IMR-90 (cell line): ENCODE data around the gene ZNF423.

Source experiments
- MAFK ChIP-seq: IDR thresholded peaks from 2 replicates; pipeline ENCODE4 v1.6.1; 2012; ENCODE audit warnings: low read depth, low read length, improper control_type of control experiment
- MXI1 ChIP-seq: IDR thresholded peaks from 2 replicates; pipeline ENCODE4 v1.6.1; 2012; ENCODE audit warnings: low read depth, mild to moderate bottlenecking, low read length, moderate library complexity, borderline replicate concordance
- NFE2L2 ChIP-seq: fragments of 150-350 bp; IDR thresholded peaks from 2 replicates; pipeline ENCODE4 v1.6.1; 2016; ENCODE audit warnings: low read depth, mild to moderate bottlenecking, low read length
- POLR2A ChIP-seq: IDR thresholded peaks from 2 replicates; pipeline ENCODE4 v1.6.1; 2012; ENCODE audit warnings: mild to moderate bottlenecking, low read depth, low read length
- TF ChIP-seq, protein P1 (sequence below): conservative IDR thresholded peaks from 2 replicates; pipeline ENCODE4 v1.5.1; 2012; ENCODE audit warnings: mild to moderate bottlenecking, low read depth, low read length, improper control_type of control experiment

DNA sequence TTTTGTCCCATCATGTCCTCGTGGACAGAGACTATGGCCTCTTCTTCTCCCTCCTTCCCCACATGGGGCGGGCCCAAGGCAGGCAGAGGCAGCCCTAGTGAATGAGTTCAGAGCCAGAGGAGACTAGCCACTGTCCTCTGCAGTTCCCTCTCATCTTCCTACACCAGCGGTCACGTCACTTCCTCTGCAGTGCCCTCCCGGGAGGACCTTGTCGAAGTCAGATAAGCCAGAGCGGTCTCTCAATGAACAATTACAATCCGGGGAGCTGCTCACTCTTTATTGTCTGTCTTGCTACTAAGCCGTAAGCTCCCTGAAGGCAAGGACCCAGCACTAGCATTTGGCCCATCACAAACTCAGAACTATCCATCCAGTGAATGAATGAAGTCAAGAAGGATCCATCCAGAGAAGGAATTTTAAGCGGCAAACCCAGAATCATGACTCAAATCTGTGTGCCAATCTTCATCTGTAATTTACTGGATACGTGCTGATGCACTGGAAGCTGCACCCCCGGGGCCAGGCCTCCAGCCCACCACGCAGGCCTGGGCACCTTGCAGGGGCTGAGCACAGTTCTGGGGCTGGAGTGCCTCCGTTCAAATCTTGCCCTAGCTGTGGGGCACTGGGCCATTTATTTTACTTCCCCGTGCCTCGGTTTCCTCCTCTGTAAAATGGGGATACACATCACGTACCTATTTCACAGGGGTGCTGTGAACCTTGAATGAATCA is 18.1 kb downstream of the ZNF423 start:
- TF ChIP-seq MXI1 (no peak), POLR2A (no peak), NFE2L2 (no peak), MAFK (no peak)
- TF ChIP-seq, protein P1, sequence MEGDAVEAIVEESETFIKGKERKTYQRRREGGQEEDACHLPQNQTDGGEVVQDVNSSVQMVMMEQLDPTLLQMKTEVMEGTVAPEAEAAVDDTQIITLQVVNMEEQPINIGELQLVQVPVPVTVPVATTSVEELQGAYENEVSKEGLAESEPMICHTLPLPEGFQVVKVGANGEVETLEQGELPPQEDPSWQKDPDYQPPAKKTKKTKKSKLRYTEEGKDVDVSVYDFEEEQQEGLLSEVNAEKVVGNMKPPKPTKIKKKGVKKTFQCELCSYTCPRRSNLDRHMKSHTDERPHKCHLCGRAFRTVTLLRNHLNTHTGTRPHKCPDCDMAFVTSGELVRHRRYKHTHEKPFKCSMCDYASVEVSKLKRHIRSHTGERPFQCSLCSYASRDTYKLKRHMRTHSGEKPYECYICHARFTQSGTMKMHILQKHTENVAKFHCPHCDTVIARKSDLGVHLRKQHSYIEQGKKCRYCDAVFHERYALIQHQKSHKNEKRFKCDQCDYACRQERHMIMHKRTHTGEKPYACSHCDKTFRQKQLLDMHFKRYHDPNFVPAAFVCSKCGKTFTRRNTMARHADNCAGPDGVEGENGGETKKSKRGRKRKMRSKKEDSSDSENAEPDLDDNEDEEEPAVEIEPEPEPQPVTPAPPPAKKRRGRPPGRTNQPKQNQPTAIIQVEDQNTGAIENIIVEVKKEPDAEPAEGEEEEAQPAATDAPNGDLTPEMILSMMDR, result no peak
